ENCODE measurements around the gene OAS3. TPM values are rescaled to one million over a fixed set of nuclear protein-coding genes. Genes with fewer than 3 reads are reported as not detected.

The OAS3 gene
- total RNA-seq, 1 experiment from 2014 or later = 42.6 TPM

- peak; percentile 64 for DNase-seq (ENCODE audit: low spot score)
- CTCF ChIA-PET = no interaction called here
- POLR2A ChIA-PET (ENCODE audit: low non-redundant PET) = no interaction called here
- Histone ChIP-seq H3K27me3 (replicated peaks; ENCODE audit: insufficient read depth, low read depth, low read length, poor library complexity) (no peaks in the 10 kb centered on the region), H3K27ac (ENCODE audit: low read depth, low read length, poor library complexity, severe bottlenecking) (no peak overlapping the region), H3K4me3 (ENCODE audit: low read depth, low read length, poor library complexity, severe bottlenecking) (no peak overlapping the region), H3K9me3 (ENCODE audit: low read depth, low read length, poor library complexity, severe bottlenecking) (no peaks in the 10 kb centered on the region), H3K36me3 (ENCODE audit: insufficient read depth, low read length, poor library complexity, severe bottlenecking) (no peaks in the 10 kb centered on the region), H3K4me1 (ENCODE audit: insufficient read depth, low read length, poor library complexity, severe bottlenecking) (no peaks in the 10 kb centered on the region)
- no peak for TF ChIP-seq EZH2 (IDR thresholded peaks at IDR 0.05; ENCODE audit: borderline replicate concordance, low read depth, low read length, poor library complexity, severe bottlenecking)
- no peak for TF ChIP-seq CTCF (conservative IDR thresholded peaks at IDR 0.05; ENCODE audit: low read depth, low read length)
- BruUV-seq (replicated peaks) = no TSS peak
- intact Hi-C loops (cut with micrococcal nuclease; ENCODE audit: unreplicated experiment) = no loop called here
Measured at GRCh38 chr12:112932485-112933128, 5.7 kb upstream of the OAS3 start.

GRCh38 chr12:112933129-112933505 lies 5.2 kb upstream of the OAS3 start:
- Histone ChIP-seq H3K36me3 (ENCODE audit: insufficient read depth, low read length, poor library complexity, severe bottlenecking) (no peaks in the 10 kb centered on the region), H3K27ac (ENCODE audit: low read depth, low read length, poor library complexity, severe bottlenecking) (no peak overlapping the region), H3K27me3 (replicated peaks; ENCODE audit: insufficient read depth, low read depth, low read length, poor library complexity) (no peaks in the 10 kb centered on the region), H3K4me1 (ENCODE audit: insufficient read depth, low read length, poor library complexity, severe bottlenecking) (no peaks in the 10 kb centered on the region), H3K9me3 (ENCODE audit: low read depth, low read length, poor library complexity, severe bottlenecking) (no peaks in the 10 kb centered on the region), H3K4me3 (ENCODE audit: low read depth, low read length, poor library complexity, severe bottlenecking) (no peak overlapping the region)
- intact Hi-C loops (cut with micrococcal nuclease; ENCODE audit: unreplicated experiment) = no loop called here
- TF ChIP-seq EZH2 (IDR thresholded peaks at IDR 0.05; ENCODE audit: borderline replicate concordance, low read depth, low read length, poor library complexity, severe bottlenecking) = no peak
- BruUV-seq (replicated peaks) = no TSS peak
- DNase-seq (ENCODE audit: low spot score) = no peak
- CTCF ChIA-PET = no interaction called here
- POLR2A ChIA-PET (ENCODE audit: low non-redundant PET) = no interaction called here

- Histone ChIP-seq H3K27me3 (replicated peaks; ENCODE audit: insufficient read depth, low read depth, low read length, poor library complexity) (no peaks in the 10 kb centered on the region), H3K4me3 (ENCODE audit: low read depth, low read length, poor library complexity, severe bottlenecking) (no peak overlapping the region), H3K36me3 (ENCODE audit: insufficient read depth, low read length, poor library complexity, severe bottlenecking) (no peaks in the 10 kb centered on the region), H3K9me3 (ENCODE audit: low read depth, low read length, poor library complexity, severe bottlenecking) (no peaks in the 10 kb centered on the region), H3K27ac (ENCODE audit: low read depth, low read length, poor library complexity, severe bottlenecking) (no peak overlapping the region), H3K4me1 (ENCODE audit: insufficient read depth, low read length, poor library complexity, severe bottlenecking) (peaks cover 13% of the 10 kb centered on the region)
- ChIA-PET CTCF (no interaction called here), POLR2A (ENCODE audit: low non-redundant PET) (no interaction called here)
- no peak for DNase-seq (ENCODE audit: low spot score)
- intact Hi-C loops (cut with micrococcal nuclease; ENCODE audit: unreplicated experiment) = no loop called here
- TF ChIP-seq CTCF (conservative IDR thresholded peaks at IDR 0.05; ENCODE audit: low read depth, low read length) (no peak), EZH2 (IDR thresholded peaks at IDR 0.05; ENCODE audit: borderline replicate concordance, low read depth, low read length, poor library complexity, severe bottlenecking) (no peak)
- no TSS peak for BruUV-seq (replicated peaks)
Measured at GRCh38 chr12:112936264-112936663, 2.0 kb upstream of the OAS3 start.

GRCh38 chr12:112936927-112937326 lies 1.3 kb upstream of the OAS3 start:
- no TSS peak for BruUV-seq (replicated peaks)
- no peak for DNase-seq (ENCODE audit: low spot score)
- peaks cover 13% of the 10 kb centered on the region for H3K4me1 ChIP-seq (ENCODE audit: insufficient read depth, low read length, poor library complexity, severe bottlenecking)
- no peaks in the 10 kb centered on the region for H3K27me3 ChIP-seq (replicated peaks; ENCODE audit: insufficient read depth, low read depth, low read length, poor library complexity)
- no peak overlapping the region for H3K4me3 ChIP-seq (ENCODE audit: low read depth, low read length, poor library complexity, severe bottlenecking)
- intact Hi-C loops (cut with micrococcal nuclease; ENCODE audit: unreplicated experiment) = no loop called here
- TF ChIP-seq EZH2 (IDR thresholded peaks at IDR 0.05; ENCODE audit: borderline replicate concordance, low read depth, low read length, poor library complexity, severe bottlenecking) = no peak
- no peak for TF ChIP-seq CTCF (conservative IDR thresholded peaks at IDR 0.05; ENCODE audit: low read depth, low read length)
- POLR2A ChIA-PET (ENCODE audit: low non-redundant PET) = no interaction called here
- no peak overlapping the region for H3K27ac ChIP-seq (ENCODE audit: low read depth, low read length, poor library complexity, severe bottlenecking)
- CTCF ChIA-PET = no interaction called here
- H3K36me3 ChIP-seq (ENCODE audit: insufficient read depth, low read length, poor library complexity, severe bottlenecking) = peaks cover 2% of the 10 kb centered on the region
- H3K9me3 ChIP-seq (ENCODE audit: low read depth, low read length, poor library complexity, severe bottlenecking) = no peaks in the 10 kb centered on the region
